NT2/D1 (cell line): Measurements from ENCODE around the gene ZNF285.
A peak's percentile ranks its signal among the peaks of the same experiment; 100 is the strongest.
"Not testable (repeated sequence)": the region's sequence is repeated elsewhere in the genome, so short reads cannot be mapped to it uniquely, and the experiment has no call there.

ENCODE experiments used
- DNase-seq: peaks from one replicate; pipeline ENCODE4 v3.0.0-alpha.2; 2011; ENCODE audit warnings: low read depth, low spot score
- H3K27me3 ChIP-seq: 2 replicates; pipeline ENCODE4 v1.6.0; 2011; ENCODE audit warnings: mild to moderate bottlenecking; ENCODE audit not compliant: insufficient read length, insufficient read depth
- H3K36me3 ChIP-seq: 2 replicates; pipeline ENCODE4 v1.6.1; 2011; ENCODE audit warnings: mild to moderate bottlenecking, low read length, mixed read lengths; ENCODE audit not compliant: insufficient read depth, insufficient read length
- H3K4me1 ChIP-seq: 2 replicates; pipeline ENCODE4 v1.5.1; 2011; ENCODE audit not compliant: insufficient read depth, insufficient read length
- H3K4me3 ChIP-seq: 2 replicates; pipeline ENCODE4 v1.5.1; 2011; ENCODE audit warnings: low read depth; ENCODE audit not compliant: insufficient read length
- H3K9ac ChIP-seq: 2 replicates; pipeline ENCODE4 v1.6.0; 2011; ENCODE audit warnings: low read depth; ENCODE audit not compliant: insufficient read length
- H3K9me3 ChIP-seq: 2 replicates; pipeline ENCODE4 v1.5.1; 2011; ENCODE audit warnings: mild to moderate bottlenecking, low read length; ENCODE audit not compliant: insufficient read depth
- SUZ12 ChIP-seq: IDR thresholded peaks from 2 replicates; pipeline ENCODE4 v1.6.1; 2011; ENCODE audit not compliant: insufficient read length, insufficient read depth; ENCODE audit errors: extremely low read depth
- YY1 ChIP-seq: IDR thresholded peaks from 2 replicates; pipeline ENCODE4 v1.6.1; 2011; ENCODE audit not compliant: insufficient read length, insufficient read depth
- ZNF274 ChIP-seq: IDR thresholded peaks from 2 replicates; pipeline ENCODE4 v1.6.1; 2011; ENCODE audit warnings: mild to moderate bottlenecking, low read depth, low read length

ZNF285 gene

DNA sequence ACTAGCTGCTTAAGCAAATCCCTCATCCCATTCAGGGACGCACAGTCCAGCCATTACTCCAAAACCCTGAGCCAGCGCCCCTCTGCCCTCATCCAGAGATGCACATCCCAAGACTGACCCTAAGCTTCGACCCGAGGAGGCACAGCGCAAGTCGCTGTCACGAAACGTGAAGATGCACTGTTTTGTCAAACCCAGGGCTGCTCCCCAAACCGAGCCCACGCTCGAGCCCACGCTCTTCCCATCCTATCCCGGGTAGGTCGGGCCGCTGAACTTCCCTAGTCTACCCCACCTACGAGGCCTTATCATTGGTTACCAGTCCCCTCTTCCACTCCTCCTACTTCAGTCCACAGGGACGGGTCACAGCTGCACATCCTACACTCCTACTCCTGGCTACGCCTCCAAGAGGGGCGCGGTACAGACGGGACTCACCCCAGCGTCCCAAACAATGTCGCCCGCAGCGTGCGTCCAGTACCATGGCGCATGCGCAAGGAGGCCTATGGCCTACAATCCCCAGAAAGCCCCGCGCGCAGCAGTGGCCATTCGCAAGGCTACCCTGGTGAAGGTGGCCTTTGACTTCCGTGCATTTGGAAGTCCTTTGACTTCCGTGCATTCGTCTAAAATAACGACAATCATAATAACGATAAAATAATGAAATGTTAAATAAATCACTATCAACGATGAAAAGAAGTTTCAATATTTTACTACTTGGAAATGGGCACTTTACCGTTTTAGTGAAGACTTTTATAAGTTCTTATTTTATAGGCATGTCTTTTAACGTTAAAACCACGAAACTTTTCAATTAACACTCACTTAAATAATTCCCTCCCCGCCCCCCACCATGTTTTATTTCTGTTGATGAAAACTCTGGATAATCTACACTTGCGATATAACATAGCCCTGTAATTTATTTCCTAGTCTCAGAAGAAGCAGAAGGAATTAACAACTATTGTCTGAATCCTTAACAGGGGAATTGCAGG, at the start of gene ZNF285:
Gene ZNF285 (minus strand): TSS at position 470 of the 977 bp plus-strand sequence. CDS start 4,395 bp downstream, outside the sequence.
- peak; percentile 94 for DNase-seq
- Histone ChIP-seq H3K4me1 (no peaks in the 10 kb centered on the region), H3K27me3 (no peaks in the 10 kb centered on the region), H3K36me3 (no peaks in the 10 kb centered on the region), H3K9me3 (no peaks in the 10 kb centered on the region), H3K9ac (peak within 1 kb of the TSS; percentile 72), H3K4me3 (peak within 1 kb of the TSS; percentile 80)
- TF ChIP-seq SUZ12 (no peak), YY1 (peak; percentile 53)

DNA sequence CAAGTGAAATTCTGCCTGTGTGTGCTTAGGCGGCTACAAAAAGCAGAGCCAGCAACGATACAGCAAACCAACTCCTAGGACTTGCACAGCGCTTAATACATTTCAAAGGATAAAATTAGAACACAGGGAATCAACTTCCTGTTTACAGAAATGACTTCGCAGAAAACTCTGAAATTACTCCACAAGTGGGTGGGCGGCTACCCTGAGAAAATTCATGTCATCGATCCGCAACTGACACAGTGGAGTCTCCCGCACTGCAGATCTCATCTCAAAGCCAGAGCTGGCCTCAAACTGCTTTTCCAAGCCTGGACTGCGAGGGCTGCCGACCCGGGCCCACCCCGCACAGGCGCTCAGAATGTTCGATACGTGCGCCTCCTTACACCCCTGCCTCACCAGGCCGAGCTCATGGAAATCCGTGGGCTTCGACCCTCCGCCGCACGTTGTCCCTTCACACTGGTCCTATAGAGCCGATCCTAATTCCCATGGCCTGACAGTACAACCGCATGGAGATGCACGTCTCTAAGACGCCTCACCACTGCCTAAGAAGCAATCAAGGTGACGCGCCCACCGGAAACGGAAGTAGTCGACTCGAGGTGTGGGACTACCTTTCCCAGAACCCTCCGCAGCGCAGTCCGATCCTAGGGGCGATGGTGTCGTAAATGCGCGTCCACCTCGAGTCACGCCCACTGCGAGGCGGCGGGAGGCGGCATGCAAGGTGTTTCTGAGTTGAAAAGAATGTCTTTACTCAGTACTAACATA, 46.7 kb upstream of the ZNF285 start, which contains the start of gene ZNF229:
Gene ZNF229 (minus strand): TSS at position 557 of the 759 bp plus-strand sequence. CDS start 5,625 bp downstream, outside the sequence.
- TF ChIP-seq YY1, result no peak
- no peak for TF ChIP-seq SUZ12
- no peak for TF ChIP-seq ZNF274
- Histone ChIP-seq H3K36me3 (peaks cover 28% of the 10 kb centered on the region), H3K4me1 (no peaks in the 10 kb centered on the region), H3K9me3 (no peaks in the 10 kb centered on the region; the same call in 1 of the 2 replicates), H3K9ac (peak within 1 kb of the TSS; percentile 82), H3K4me3 (peak within 1 kb of the TSS; percentile 84), H3K27me3 (no peaks in the 10 kb centered on the region)
- DNase-seq, result peak; percentile 84

DNA sequence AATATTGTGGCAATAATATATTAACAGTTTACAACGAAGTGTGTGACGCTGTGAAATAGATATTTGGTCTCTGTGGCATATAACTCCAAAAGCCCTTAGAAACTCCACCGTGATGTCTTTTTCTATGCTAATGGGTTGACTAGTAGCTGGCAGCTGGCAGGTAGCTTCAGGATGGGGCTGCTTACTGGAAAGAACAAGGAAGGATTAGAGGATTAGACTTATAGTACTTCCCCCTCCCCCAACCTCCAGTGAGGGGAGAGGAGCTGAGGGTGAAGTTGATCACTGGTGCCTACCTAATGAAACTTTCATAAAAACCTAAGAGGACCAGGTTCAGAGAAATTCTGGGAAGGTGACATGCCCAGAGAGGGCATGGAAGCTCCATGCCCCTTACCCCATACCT, 37.0 kb upstream of the ZNF285 start:
- H3K27me3 ChIP-seq, result no peaks in the 10 kb centered on the region
- no peaks in the 10 kb centered on the region; the same call in 1 of the 2 replicates for H3K9me3 ChIP-seq
- no peak overlapping the region for H3K9ac ChIP-seq
- DNase-seq, result no peak
- H3K4me1 ChIP-seq, result no peaks in the 10 kb centered on the region
- peaks cover 41% of the 10 kb centered on the region for H3K36me3 ChIP-seq
- H3K4me3 ChIP-seq, result no peak overlapping the region
- TF ChIP-seq SUZ12, result no peak
- no peak for TF ChIP-seq YY1
- no peak for TF ChIP-seq ZNF274

DNA sequence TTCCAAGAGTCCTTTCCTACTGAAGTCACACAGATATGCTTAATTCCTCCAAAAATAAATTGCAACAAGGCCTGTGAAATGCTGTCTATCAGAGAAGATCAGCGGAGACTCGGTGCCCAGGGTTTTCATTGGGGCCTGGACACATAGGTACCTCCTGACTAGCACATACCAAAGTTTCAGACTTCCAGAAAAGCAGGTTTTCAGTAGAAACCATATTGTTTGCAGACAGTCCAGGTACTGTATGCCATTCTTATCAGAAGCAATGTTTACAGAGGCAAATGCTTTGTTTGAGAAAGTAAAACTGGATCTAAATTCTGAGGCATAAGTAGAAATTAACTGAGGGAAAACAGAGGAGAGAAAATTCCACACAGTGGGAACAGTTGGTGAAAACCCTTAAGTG, 34.0 kb upstream of the ZNF285 start:
- no peaks in the 10 kb centered on the region for H3K27me3 ChIP-seq
- no peak for DNase-seq
- H3K9me3 ChIP-seq, result peaks cover 3% of the 10 kb centered on the region; the same call in 1 of the 2 replicates
- TF ChIP-seq ZNF274 (no peak), YY1 (no peak), SUZ12 (no peak)
- no peaks in the 10 kb centered on the region for H3K4me1 ChIP-seq
- no peak overlapping the region for H3K4me3 ChIP-seq
- no peak overlapping the region for H3K9ac ChIP-seq
- H3K36me3 ChIP-seq, result peaks cover 42% of the 10 kb centered on the region

DNA sequence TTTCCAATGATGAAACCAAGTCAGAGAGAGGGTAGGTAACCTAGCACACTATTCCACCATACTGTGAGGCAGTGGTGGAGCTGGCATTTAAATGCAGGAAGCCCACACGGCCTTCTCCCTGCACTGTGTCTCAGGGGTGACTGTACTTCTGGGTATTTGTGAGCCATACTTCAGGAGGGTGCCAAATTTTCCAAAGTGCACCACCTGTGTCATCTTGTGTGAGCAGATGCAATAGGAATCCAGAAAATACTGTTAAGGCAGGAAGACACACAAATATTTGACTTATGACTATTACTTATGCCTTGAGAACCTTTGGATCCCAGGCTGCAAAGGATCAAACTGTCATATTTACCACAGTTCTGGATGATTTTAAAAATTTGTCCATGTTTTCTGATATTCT, 29.5 kb upstream of the ZNF285 start:
- Histone ChIP-seq H3K36me3 (peaks cover 57% of the 10 kb centered on the region), H3K27me3 (no peaks in the 10 kb centered on the region), H3K4me1 (no peaks in the 10 kb centered on the region), H3K4me3 (no peak overlapping the region), H3K9ac (no peak overlapping the region), H3K9me3 (peaks cover 28% of the 10 kb centered on the region; the same call in 1 of the 2 replicates)
- DNase-seq, result no peak
- TF ChIP-seq SUZ12 (no peak), ZNF274 (no peak), YY1 (no peak)

DNA sequence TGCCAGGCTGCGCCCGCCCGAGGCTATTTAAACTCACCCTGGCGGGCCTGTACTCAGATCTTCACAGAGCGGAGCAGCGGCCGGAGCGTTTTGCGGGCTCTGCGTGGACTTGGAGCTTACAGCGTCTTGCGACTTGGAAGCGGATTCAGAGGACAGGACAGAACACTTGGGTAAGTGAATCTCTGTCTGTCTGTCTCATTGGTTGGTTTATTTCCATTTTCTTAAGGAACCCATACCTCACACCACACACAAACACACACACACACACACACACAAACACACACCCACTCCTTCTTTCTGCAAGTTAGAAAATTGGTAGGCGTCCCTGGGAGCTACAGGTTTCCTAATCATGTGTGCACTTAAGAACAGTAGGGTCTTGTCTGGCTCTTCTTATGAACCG, 14.1 kb upstream of the ZNF285 start:
- H3K27me3 ChIP-seq, H3K4me1 ChIP-seq, H3K4me3 ChIP-seq, H3K9me3 ChIP-seq, H3K36me3 ChIP-seq, H3K9ac ChIP-seq, DNase-seq: not testable (repeated sequence)

DNA sequence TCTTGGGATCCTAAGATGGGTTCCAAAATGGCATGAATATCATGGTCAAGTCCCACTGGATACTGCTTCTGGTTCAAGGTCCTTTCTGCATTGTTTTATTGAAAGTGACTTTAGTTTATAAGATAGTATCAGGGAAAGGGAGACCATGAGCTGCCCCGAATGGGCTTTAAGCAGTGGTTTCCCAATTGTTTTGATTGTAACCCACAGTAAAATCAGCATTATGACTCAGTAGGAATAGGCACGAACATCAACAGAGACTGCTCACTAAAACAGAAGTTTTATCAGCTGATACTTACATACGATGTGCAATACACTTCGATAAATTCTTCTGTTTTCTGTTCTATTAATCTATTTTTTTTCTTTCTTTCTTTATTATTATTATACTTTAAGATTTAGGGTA, 12.1 kb downstream of the ZNF285 start:
- H3K36me3 ChIP-seq, H3K27me3 ChIP-seq, H3K9ac ChIP-seq, H3K4me1 ChIP-seq, DNase-seq, H3K4me3 ChIP-seq, H3K9me3 ChIP-seq: not testable (repeated sequence)
